Fibroblast of pulmonary artery (primary cell): ENCODE results near the gene KLHL21.
A peak's percentile ranks its signal among the peaks of the same experiment; 100 is the strongest.

Experiments
- DNase-seq: peaks from one replicate; pipeline ENCODE4 v3.0.0-alpha.2; 2010; ENCODE audit warnings: low read depth
- H3K4me3 ChIP-seq: replicated peaks from 2 replicates; pipeline ENCODE4 v1.5.1; 2011; ENCODE audit warnings: low read depth, mild to moderate bottlenecking, control low read depth, low read length, moderate library complexity
- TF ChIP-seq, protein P1 (sequence below): IDR thresholded peaks from 2 replicates; pipeline ENCODE4 v1.5.1; 2011; ENCODE audit warnings: mild to moderate bottlenecking, control low read depth, low read length, inconsistent platforms; ENCODE audit errors: missing control alignments

The KLHL21 gene

DNA sequence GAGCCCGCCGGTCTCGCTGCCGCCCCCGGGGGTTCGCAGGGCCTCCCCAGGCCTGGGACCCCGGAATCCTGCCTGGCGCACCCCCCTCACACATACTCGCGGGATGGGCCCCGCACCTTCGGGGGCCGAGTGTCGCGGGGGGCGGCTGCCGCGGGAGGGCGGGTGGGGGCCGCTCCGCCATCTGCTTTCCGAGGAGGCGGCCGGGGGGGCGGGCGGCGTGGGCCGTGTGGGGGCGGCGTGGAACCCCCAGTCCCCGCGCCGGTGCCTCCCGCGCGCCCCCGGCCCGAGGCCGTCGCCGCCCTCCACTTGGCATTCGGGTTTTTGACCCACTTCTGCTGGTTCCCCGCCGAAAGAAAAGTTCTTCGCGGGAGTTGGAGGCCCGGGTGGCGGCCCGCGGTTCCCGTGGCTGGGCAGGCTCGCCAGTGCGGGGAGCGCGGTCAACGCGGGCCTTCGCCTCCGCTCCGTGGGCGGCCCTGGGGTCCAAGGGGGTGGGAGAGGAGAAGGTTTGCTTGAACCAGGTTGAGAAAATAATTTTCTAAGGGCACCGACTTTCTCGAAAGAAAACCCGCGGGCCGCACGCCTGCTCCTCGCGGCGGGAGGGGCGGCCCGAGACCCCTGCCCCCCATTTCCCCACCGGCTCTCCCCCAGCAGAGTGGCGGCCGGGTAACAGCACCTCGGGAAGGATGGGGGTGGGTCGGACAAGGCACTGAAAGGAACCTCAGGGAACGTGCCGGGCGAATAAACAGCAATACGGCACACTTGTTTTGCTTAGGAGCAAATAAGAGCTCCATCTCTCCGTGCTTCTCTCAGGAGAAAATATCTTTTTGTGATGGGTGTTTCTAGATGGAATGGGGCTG lies 12.5 kb upstream of the KLHL21 start:
- TF ChIP-seq, protein P1, sequence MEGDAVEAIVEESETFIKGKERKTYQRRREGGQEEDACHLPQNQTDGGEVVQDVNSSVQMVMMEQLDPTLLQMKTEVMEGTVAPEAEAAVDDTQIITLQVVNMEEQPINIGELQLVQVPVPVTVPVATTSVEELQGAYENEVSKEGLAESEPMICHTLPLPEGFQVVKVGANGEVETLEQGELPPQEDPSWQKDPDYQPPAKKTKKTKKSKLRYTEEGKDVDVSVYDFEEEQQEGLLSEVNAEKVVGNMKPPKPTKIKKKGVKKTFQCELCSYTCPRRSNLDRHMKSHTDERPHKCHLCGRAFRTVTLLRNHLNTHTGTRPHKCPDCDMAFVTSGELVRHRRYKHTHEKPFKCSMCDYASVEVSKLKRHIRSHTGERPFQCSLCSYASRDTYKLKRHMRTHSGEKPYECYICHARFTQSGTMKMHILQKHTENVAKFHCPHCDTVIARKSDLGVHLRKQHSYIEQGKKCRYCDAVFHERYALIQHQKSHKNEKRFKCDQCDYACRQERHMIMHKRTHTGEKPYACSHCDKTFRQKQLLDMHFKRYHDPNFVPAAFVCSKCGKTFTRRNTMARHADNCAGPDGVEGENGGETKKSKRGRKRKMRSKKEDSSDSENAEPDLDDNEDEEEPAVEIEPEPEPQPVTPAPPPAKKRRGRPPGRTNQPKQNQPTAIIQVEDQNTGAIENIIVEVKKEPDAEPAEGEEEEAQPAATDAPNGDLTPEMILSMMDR = no peak
- peak; percentile 17 for DNase-seq
- H3K4me3 ChIP-seq = peak overlapping the region; percentile 68

DNA sequence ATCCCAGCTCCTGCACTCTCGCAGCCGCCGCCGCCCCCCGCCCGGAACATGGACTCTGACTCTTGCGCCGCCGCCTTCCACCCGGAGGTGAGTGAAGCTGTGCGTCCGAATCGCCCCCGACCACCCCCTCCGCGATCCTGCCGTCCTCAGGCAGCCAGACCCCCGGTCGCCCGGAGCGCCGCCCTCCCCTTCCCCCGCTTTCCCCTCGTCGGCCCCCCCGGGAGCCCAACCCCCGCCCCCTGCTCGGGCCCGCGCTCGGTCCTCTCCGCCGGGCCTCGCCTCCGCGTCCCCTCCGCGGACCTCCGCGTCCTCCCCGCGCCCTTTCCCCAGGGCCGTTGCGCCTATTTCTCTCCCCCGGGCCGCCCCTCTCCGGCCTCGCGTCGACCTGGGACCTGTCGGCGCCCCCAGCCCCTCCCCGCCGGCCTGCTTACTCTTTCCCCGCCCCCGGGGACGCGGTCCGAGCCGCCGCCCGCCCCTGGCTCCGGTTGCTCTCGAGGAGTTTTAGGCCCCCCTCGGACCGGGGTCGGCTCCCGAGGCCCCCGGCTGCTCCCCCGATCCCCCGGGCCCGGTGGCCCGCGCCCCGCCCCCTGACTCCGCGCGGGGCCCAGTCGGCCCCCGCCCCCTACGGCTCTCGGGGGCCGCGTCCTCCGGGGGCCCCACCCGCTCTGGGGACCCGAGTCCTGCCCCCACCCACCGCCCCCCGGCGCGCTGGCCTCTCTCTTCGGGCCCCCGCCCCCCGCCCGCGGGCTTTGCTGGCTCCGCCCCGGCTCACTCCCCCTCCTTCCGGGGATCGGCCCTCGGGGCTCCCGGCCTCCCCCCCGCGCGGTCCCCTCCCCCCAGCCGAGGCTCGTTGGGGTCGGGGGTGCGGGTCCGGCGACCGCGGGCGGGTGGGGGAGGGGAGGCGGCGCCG lies 11.6 kb upstream of the KLHL21 start:
- TF ChIP-seq, protein P1 = no peak
- peak; percentile 37 for DNase-seq
- H3K4me3 ChIP-seq = peak overlapping the region; percentile 68

DNA sequence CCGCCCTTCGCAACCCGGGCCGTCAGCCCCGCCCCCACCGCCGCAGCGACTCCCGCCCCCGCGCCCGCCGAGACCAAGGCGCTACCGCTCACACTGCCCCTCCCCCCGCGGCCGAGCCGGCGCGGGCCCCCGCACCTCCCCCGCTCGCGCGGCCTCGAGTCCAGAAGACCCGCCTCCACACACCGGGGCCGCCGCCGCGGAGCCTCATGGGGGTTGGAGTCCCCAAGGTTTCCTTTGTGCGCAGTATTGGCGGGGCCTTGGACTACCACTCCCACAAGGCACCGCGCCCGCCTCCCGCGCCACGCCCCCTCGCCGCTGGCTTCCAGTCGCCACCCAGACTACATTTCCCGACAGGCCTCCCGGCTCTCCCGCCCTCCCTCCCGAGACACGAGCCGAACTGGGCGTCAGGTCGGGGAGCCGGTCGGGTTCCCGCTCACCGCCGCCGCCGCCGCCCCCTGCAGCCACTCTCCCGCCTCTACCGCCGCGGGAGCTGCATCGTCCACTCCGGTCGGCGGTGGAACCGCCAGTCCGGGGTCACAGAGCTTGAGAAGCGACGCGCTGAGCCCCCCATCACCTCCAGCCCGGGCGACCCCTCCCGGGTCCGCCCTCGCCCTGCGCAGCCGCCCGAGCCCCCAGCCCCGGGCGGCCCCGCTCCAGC lies 10.8 kb upstream of the KLHL21 start, which contains the start of gene PHF13:
Gene PHF13, plus strand, starts transcription at position 371 of the 658 bp plus-strand sequence. CDS start 336 bp downstream, outside the sequence.
- TF ChIP-seq, protein P1 = no peak
- peak within 1 kb of the TSS; percentile 88 for H3K4me3 ChIP-seq
- DNase-seq = peak; percentile 99

DNA sequence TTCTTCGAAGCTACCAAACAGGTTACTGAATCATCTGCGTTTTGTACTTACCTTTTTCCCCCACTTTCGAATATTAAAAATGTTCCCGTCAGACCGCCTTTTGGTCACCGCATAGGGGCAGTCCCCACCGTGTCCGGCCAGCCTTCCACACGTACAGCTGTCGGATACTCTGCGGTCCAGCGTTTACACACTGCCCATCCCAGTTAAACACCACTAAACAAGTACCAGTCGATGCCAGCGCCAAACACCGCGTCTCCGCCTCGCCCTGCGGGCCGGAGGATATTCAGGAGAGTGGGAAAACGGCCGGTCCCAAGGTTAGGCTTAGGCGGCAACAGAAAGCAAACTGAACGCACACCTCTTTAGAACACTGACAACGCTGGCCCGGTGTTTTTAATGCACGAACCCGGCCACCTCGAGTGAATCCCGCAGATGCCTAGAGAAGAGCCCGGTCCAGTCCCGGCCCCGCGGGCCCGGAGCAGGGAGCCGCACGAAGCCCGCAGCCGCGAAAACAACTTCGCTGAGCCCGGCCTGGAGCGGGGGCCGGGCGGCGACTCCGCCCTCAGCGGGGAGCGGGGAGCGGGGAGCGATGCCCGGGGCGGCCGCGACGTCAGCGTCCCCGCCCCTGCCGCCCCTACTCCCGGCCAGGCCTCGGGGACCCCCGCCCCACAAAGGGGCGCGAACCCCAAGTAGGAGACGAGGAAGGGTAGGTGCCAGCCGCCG lies 10.1 kb upstream of the KLHL21 start:
- TF ChIP-seq, protein P1 = no peak
- DNase-seq = peak; percentile 44
- peak overlapping the region; percentile 88 for H3K4me3 ChIP-seq

DNA sequence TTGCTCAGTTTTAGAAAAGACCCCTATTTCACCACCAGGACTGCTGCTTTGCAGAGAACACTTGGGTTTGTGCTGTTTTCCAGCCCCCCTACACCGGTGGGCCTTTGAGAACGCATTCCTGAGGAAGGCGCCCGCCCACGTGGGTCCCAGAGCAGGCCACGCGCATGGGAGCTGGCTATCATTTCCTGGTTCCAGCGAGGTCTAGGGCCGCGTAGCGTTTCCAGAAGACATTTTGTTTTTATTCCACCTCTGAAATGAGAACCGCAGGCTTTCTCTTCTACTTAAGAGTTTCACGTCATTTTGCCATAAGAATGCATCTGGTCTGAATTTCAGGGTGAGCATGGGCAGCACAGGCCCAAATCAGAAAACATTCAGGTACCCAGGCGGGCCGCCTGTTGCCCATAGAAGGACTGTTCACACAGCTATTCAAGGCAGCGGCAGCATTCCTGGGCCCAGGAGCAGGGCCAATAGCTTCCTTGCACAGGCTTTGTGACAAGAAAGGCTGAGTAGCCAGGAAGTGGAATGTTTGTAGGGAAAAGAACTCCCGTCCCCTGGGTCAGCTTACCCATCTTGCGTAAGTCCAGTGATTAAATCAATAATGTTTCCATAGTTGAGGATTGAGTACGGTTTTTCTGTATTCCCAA lies 1.4 kb upstream of the KLHL21 start:
- DNase-seq = peak; percentile 91
- H3K4me3 ChIP-seq = peak overlapping the region; percentile 53
- TF ChIP-seq, protein P1 = no peak
